ENCODE measurements around the gene TCIRG1.

TCIRG1 gene

GRCh38 chr11:68011051-68011943, 27.5 kb upstream of the TCIRG1 start:
- Histone ChIP-seq H3K9me3 (ENCODE audit: insufficient read depth, low read length) (no peaks in the 10 kb centered on the region), H3K36me3 (ENCODE audit: low read length) (no peaks in the 10 kb centered on the region), H2AFZ (ENCODE audit: low read depth, low read length, severe bottlenecking) (no peak overlapping the region), H3F3A (ENCODE audit: insufficient read depth) (peaks cover 6% of the 10 kb centered on the region; the same call in 1 of the 2 replicates), H4K20me1 (ENCODE audit: low read depth, low read length) (no peaks in the 10 kb centered on the region), H3K27me3 (ENCODE audit: low read length) (no peaks in the 10 kb centered on the region), H3K4me2 (ENCODE audit: low read depth, low read length, poor library complexity, severe bottlenecking) (no peak overlapping the region), H3K9ac (ENCODE audit: low read length) (no peak overlapping the region), H3K4me3 (ENCODE audit: insufficient read depth, low read length, poor library complexity, severe bottlenecking) (no peak overlapping the region), H3K27ac (ENCODE audit: low read depth, low read length) (no peak overlapping the region), H3K79me2 (ENCODE audit: insufficient read depth, low read length) (no peaks in the 10 kb centered on the region), H3K9me2 (replicated peaks; ENCODE audit: insufficient read depth, low read length) (no peaks in the 10 kb centered on the region)
- TF ChIP-seq EZH2phosphoT487 (conservative IDR thresholded peaks at IDR 0.05; ENCODE audit: low read length) (no peak), CTCF (IDR thresholded peaks at IDR 0.05; ENCODE audit: insufficient read depth, low read length, poor library complexity, severe bottlenecking) (no peak)

- Histone ChIP-seq H3K27me3 (ENCODE audit: low read length) (no peaks in the 10 kb centered on the region), H3K27ac (ENCODE audit: low read depth, low read length) (no peak overlapping the region), H3K79me2 (ENCODE audit: insufficient read depth, low read length) (no peaks in the 10 kb centered on the region), H3K9me2 (replicated peaks; ENCODE audit: insufficient read depth, low read length) (no peaks in the 10 kb centered on the region), H3K4me2 (ENCODE audit: low read depth, low read length, poor library complexity, severe bottlenecking) (no peak overlapping the region), H3F3A (ENCODE audit: insufficient read depth) (peaks cover 6% of the 10 kb centered on the region; the same call in 1 of the 2 replicates), H3K36me3 (ENCODE audit: low read length) (no peaks in the 10 kb centered on the region), H3K4me3 (ENCODE audit: insufficient read depth, low read length, poor library complexity, severe bottlenecking) (no peak overlapping the region), H2AFZ (ENCODE audit: low read depth, low read length, severe bottlenecking) (no peak overlapping the region), H3K9me3 (ENCODE audit: insufficient read depth, low read length) (no peaks in the 10 kb centered on the region), H4K20me1 (ENCODE audit: low read depth, low read length) (no peaks in the 10 kb centered on the region), H3K9ac (ENCODE audit: low read length) (no peak overlapping the region)
- no peak for TF ChIP-seq EZH2phosphoT487 (conservative IDR thresholded peaks at IDR 0.05; ENCODE audit: low read length)
- no peak for TF ChIP-seq CTCF (IDR thresholded peaks at IDR 0.05; ENCODE audit: insufficient read depth, low read length, poor library complexity, severe bottlenecking)
Observed at GRCh38 chr11:68012044-68012842, 26.6 kb upstream of the TCIRG1 start.

- no peaks in the 10 kb centered on the region for H3K79me2 ChIP-seq (ENCODE audit: insufficient read depth, low read length)
- H3K27me3 ChIP-seq (ENCODE audit: low read length): no peaks in the 10 kb centered on the region
- no peaks in the 10 kb centered on the region for H4K20me1 ChIP-seq (ENCODE audit: low read depth, low read length)
- no peak overlapping the region for H3K4me3 ChIP-seq (ENCODE audit: insufficient read depth, low read length, poor library complexity, severe bottlenecking)
- no peak overlapping the region for H2AFZ ChIP-seq (ENCODE audit: low read depth, low read length, severe bottlenecking)
- H3K27ac ChIP-seq (ENCODE audit: low read depth, low read length): no peak overlapping the region
- H3K9ac ChIP-seq (ENCODE audit: low read length): no peak overlapping the region
- TF ChIP-seq CTCF (IDR thresholded peaks at IDR 0.05; ENCODE audit: insufficient read depth, low read length, poor library complexity, severe bottlenecking) (no peak), EZH2phosphoT487 (conservative IDR thresholded peaks at IDR 0.05; ENCODE audit: low read length) (no peak)
- no peaks in the 10 kb centered on the region for H3K9me3 ChIP-seq (ENCODE audit: insufficient read depth, low read length)
- H3K36me3 ChIP-seq (ENCODE audit: low read length): no peaks in the 10 kb centered on the region
- H3F3A ChIP-seq (ENCODE audit: insufficient read depth): peaks cover 6% of the 10 kb centered on the region; the same call in 1 of the 2 replicates
- H3K9me2 ChIP-seq (replicated peaks; ENCODE audit: insufficient read depth, low read length): no peaks in the 10 kb centered on the region
- H3K4me2 ChIP-seq (ENCODE audit: low read depth, low read length, poor library complexity, severe bottlenecking): no peak overlapping the region
Observed at GRCh38 chr11:68012843-68013610, 25.8 kb upstream of the TCIRG1 start.

All from SU-DHL-6 (cell line).